HG02885 (cell line): ENCODE results near the gene AK4.
"Not testable (repeated sequence)": the region's sequence is repeated elsewhere in the genome, so short reads cannot be mapped to it uniquely, and the experiment has no call there.

Experiments used
- ATAC-seq: cut with Tn5 transposase; IDR thresholded peaks from one replicate; pipeline ENCODE4 v1.9.1; 2021; ENCODE audit warnings: mild to moderate bottlenecking; ENCODE audit not compliant: unreplicated experiment, poor library complexity

AK4 gene

GRCh38 chr1:65148178-65148547, at the start of gene AK4:
AK4 (plus strand) TSS chr1:65148203; CDS start chr1:65148408, 205 bp downstream.
- ATAC-seq: peak; percentile 5

GRCh38 chr1:65103807-65104206, 44.2 kb upstream of the AK4 start:
- no peak for ATAC-seq

- ATAC-seq: no peak
These were observed 43.0 kb upstream of the AK4 start for GRCh38 chr1:65104854-65105534.

- ATAC-seq: no peak
These were observed 42.4 kb upstream of the AK4 start for GRCh38 chr1:65105596-65105995.

- ATAC-seq: no peak
These were observed 39.9 kb upstream of the AK4 start for GRCh38 chr1:65108025-65108642.

GRCh38 chr1:65109487-65109886, 38.5 kb upstream of the AK4 start:
- no peak for ATAC-seq

GRCh38 chr1:65112811-65113210, 35.2 kb upstream of the AK4 start:
- no peak for ATAC-seq

- ATAC-seq: no peak
These were observed 34.7 kb upstream of the AK4 start for GRCh38 chr1:65113298-65113697.

GRCh38 chr1:65114322-65114721, 33.7 kb upstream of the AK4 start:
- no peak for ATAC-seq

GRCh38 chr1:65119951-65120350, 28.1 kb upstream of the AK4 start:
- no peak for ATAC-seq

- ATAC-seq: not testable (repeated sequence)
These were observed 18.9 kb upstream of the AK4 start for GRCh38 chr1:65129104-65129503.

GRCh38 chr1:65138524-65138923, 9.5 kb upstream of the AK4 start:
- ATAC-seq: no peak

GRCh38 chr1:65139793-65140192, 8.2 kb upstream of the AK4 start:
- ATAC-seq: not testable (repeated sequence)

GRCh38 chr1:65141394-65141793, 6.6 kb upstream of the AK4 start:
- no peak for ATAC-seq

- no peak for ATAC-seq
These were observed 6.1 kb upstream of the AK4 start for GRCh38 chr1:65141918-65142317.

- not testable (repeated sequence) for ATAC-seq
These were observed 4.8 kb upstream of the AK4 start for GRCh38 chr1:65143112-65143658.

GRCh38 chr1:65146908-65147423, 1.0 kb upstream of the AK4 start:
- no peak for ATAC-seq

- ATAC-seq: peak; percentile 71
These were observed 402 bp upstream of the AK4 start for GRCh38 chr1:65147424-65148177.

GRCh38 chr1:65148548-65149350, 746 bp downstream of the AK4 start:
- ATAC-seq: peak; percentile 63
